Measurements from ENCODE around the gene MBD1. TPM values are rescaled to one million over a fixed set of nuclear protein-coding genes. Genes with fewer than 3 reads are reported as not detected.
"Not testable (repeated sequence)": the region's sequence is repeated elsewhere in the genome, so short reads cannot be mapped to it uniquely, and the experiment has no call there.

MBD1 gene, protein sequence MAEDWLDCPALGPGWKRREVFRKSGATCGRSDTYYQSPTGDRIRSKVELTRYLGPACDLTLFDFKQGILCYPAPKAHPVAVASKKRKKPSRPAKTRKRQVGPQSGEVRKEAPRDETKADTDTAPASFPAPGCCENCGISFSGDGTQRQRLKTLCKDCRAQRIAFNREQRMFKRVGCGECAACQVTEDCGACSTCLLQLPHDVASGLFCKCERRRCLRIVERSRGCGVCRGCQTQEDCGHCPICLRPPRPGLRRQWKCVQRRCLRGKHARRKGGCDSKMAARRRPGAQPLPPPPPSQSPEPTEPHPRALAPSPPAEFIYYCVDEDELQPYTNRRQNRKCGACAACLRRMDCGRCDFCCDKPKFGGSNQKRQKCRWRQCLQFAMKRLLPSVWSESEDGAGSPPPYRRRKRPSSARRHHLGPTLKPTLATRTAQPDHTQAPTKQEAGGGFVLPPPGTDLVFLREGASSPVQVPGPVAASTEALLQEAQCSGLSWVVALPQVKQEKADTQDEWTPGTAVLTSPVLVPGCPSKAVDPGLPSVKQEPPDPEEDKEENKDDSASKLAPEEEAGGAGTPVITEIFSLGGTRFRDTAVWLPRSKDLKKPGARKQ
- total RNA-seq = 10 to 100 TPM; 69.4 to 70.5 TPM

DNA sequence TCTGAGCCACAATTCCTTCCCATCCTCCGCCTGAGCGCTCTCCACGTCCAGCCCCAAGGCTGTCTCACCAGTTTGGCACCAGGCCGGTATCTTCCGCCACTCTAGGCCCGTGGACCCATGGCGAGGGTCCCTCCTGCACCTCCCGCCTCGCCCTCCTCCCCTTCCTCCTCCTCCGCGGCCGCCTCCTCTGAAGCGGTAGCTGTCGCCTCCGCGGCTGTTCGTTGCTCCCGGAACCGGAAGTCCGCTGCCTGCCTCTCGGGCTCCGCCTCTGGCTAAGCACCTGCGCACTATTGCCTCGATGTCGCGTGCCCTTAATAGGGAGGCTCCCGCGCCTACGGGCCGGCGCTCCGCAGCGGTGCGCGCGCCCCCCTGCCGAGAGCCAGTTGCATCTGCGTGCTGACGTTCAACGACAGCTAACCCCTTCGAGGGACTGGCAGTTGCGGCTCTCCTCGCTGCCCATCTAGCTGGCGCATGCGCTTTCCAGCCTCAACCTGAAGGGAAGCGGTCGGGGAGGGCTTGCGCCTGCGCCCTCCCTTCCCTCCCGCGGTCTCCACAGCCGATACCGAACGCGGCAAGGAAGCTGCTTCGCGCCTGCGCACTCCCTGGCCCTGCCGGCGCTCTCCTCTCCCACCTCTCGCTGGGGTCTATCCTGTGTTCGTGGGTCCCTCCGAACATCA, at the start of gene MBD1:
Gene MBD1, minus strand, starts transcription at position 229 of the 677 bp plus-strand sequence. CDS start 1,531 bp downstream, outside the sequence.
- Mint-ChIP-seq H3K4me3 (peak within 1 kb of the TSS; percentile 95), H3K27me3 (no peaks in the 10 kb centered on the region), H3K9me3 (no peaks in the 10 kb centered on the region), H3K27ac (peak within 1 kb of the TSS; percentile 90), H3K4me1 (ENCODE audit: low read depth) (peaks cover 35% of the 10 kb centered on the region), H3K36me3 (peaks cover 61% of the 10 kb centered on the region)
- intact Hi-C loops (cut with micrococcal nuclease) = loop anchor here (1.0 to 10.0 kb wide), 3 partner anchors 15 to 1347 kb away; partner anchors contain the start of gene CFAP53
- POLR2A ChIA-PET = interaction anchor here (1.1 to 1.5 kb wide), 3 partner anchors 13 to 27 kb away, joined by 3 to 9 read pairs (median 8); partner anchors contain the start of gene CFAP53
- CTCF ChIA-PET = interaction anchor here (1.4 to 2.1 kb wide), 3 partner anchors 13 to 76 kb away, joined by 4 to 21 read pairs (median 9); partner anchors contain the start of gene CFAP53
- DNase-seq = peak; percentile 97

DNA sequence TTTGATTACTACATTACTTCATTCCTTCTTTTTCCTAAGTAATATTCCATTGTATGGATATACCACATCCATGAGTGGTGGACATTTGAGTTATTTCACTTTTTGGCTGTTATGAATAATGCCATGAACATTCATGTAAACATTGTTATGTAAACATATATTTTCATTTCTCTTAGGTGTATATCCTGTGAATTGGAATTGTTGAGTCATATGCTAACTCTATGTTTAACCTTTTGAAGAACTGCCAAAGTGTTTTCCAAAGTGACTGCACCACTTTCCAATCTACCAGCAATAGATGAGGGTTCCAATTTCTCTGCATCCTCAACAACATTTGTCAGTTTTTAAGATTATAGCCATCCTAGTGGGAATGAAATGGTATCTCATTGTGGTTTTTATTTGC, 48.9 kb upstream of the MBD1 start:
- H3K27me3 Mint-ChIP-seq = peaks cover 15% of the 10 kb centered on the region
- intact Hi-C loops (cut with micrococcal nuclease) = no loop called here
- no peak overlapping the region for H3K4me3 Mint-ChIP-seq
- no peaks in the 10 kb centered on the region for H3K36me3 Mint-ChIP-seq
- no peaks in the 10 kb centered on the region for H3K4me1 Mint-ChIP-seq (ENCODE audit: low read depth)
- ChIA-PET CTCF (no interaction called here), POLR2A (no interaction called here)
- H3K27ac Mint-ChIP-seq = no peak overlapping the region
- H3K9me3 Mint-ChIP-seq = peaks cover 2% of the 10 kb centered on the region
- DNase-seq = no peak

DNA sequence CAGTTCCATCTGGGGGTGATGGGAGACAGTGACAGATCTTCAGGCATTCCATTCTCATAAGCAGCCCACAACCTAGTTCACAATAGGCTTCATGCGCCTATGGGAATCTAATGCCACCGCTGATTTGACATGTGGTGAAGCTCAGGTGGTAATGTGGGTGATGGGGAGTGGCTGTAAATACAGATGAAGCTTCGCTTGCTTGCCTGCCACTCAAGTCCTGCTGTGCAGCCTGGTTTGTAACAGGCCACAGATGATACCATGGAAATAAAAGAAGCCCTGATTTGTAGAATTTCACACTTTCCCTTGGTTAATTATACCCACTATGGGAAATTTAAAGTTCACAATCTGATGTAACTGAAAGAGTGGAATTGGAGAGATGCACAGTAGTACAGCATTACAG, 46.7 kb upstream of the MBD1 start:
- Mint-ChIP-seq H3K4me1 (ENCODE audit: low read depth) (no peaks in the 10 kb centered on the region), H3K36me3 (no peaks in the 10 kb centered on the region), H3K27ac (no peak overlapping the region), H3K27me3 (peaks cover 15% of the 10 kb centered on the region), H3K4me3 (no peak overlapping the region), H3K9me3 (peaks cover 2% of the 10 kb centered on the region)
- intact Hi-C loops (cut with micrococcal nuclease) = no loop called here
- ChIA-PET CTCF (no interaction called here), POLR2A (no interaction called here)
- no peak for DNase-seq

DNA sequence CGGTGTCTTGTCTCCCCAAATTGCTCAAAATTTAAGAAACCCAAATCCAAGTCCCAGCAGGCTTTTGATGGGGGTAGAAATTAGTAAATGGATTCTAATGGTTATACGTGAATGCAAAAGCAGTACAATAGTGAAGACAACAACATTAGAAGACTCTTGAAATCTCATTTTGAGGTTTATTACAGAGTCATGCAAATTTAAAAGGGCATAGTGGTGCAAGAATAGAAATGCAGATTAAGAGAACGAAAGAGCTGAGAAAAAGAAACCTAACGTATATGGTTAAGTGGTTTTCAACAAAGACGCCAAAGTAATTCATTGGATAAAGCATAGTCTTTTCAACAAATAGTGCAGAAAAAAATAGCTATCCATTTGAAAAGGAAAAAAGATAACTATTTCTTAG, 39.4 kb upstream of the MBD1 start:
- no peak for DNase-seq
- ChIA-PET POLR2A (no interaction called here), CTCF (interaction anchor here (1.9 kb wide), 1 partner anchor 36 kb away, joined by 11 read pairs; no protein-coding TSS in a partner anchor)
- Mint-ChIP-seq H3K4me1 (ENCODE audit: low read depth) (peaks cover 10% of the 10 kb centered on the region), H3K27ac (no peak overlapping the region), H3K27me3 (peaks cover 5% of the 10 kb centered on the region), H3K36me3 (no peaks in the 10 kb centered on the region), H3K4me3 (peak overlapping the region; percentile 44), H3K9me3 (no peaks in the 10 kb centered on the region)
- intact Hi-C loops (cut with micrococcal nuclease) = no loop called here

DNA sequence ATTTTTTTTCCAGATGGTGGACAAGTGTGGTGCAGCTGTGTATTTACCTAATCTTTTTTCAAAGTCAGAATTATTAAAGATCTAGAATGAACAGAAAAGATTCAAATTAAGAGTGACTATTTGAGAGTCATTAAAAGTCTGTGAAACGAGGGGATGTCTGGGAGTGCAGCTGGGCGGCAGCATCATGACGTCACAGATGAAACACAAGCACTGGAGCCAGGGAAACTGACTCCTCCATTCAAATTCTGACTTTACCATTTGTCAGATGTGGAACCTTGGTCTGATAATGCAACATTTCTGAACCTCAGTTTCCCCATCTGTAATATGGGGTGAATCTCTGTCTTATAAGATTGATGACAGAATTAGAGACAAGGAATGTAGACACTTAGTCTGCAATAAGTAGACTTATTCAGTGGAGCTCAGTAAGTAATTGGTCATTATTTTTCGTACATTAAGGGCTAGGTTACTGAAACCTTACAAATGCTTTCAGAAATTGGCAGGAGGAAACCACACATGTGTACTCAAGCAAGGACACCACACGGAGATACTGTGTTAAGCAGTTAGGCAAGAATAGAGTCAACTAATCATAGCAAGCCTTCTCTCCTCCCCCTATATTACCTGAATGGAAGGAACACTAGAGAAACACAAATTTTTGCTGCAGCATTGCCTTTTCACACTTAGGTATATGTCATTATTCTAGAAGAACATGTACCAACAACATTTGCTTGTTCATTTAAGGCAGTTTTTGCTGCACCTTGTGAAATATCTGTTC, 34.0 kb upstream of the MBD1 start:
- Mint-ChIP-seq H3K27ac (no peak overlapping the region), H3K36me3 (no peaks in the 10 kb centered on the region), H3K4me1 (ENCODE audit: low read depth) (peaks cover 3% of the 10 kb centered on the region), H3K4me3 (no peak overlapping the region), H3K27me3 (peaks cover 8% of the 10 kb centered on the region), H3K9me3 (no peaks in the 10 kb centered on the region)
- intact Hi-C loops (cut with micrococcal nuclease) = no loop called here
- DNase-seq = no peak
- ChIA-PET CTCF (no interaction called here), POLR2A (no interaction called here)

DNA sequence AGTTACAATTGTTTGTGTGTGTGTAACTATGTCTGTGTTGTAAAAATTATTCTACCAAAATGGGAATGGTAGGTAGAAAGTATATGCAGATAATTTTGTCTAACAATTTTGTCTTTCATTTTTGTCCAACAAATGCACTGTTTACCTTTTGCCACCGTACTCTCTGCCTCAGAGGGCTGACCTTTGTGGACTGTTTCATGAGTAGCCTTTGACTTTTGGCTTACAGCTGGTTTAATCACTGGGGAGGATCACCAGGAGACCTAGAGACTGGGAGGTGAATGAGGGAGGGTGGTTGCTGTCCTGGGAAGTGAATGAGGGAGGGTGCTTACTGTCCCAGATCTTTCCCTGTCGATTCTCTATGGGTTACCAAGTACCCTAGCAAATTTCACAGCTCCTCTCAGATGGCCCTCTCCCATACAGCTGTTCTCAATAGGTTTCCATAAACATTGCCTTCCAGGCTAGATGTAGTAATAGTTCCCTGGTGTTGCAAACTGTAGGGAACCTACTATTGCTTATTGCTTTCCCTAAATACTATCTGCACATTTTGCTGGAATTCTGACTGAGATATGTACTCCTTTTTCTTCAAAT, 32.6 kb upstream of the MBD1 start:
- Mint-ChIP-seq H3K27me3 (peaks cover 8% of the 10 kb centered on the region), H3K4me3 (no peak overlapping the region), H3K36me3 (no peaks in the 10 kb centered on the region), H3K9me3 (no peaks in the 10 kb centered on the region), H3K27ac (no peak overlapping the region), H3K4me1 (ENCODE audit: low read depth) (no peaks in the 10 kb centered on the region)
- ChIA-PET CTCF (no interaction called here), POLR2A (no interaction called here)
- intact Hi-C loops (cut with micrococcal nuclease) = no loop called here
- DNase-seq = no peak

DNA sequence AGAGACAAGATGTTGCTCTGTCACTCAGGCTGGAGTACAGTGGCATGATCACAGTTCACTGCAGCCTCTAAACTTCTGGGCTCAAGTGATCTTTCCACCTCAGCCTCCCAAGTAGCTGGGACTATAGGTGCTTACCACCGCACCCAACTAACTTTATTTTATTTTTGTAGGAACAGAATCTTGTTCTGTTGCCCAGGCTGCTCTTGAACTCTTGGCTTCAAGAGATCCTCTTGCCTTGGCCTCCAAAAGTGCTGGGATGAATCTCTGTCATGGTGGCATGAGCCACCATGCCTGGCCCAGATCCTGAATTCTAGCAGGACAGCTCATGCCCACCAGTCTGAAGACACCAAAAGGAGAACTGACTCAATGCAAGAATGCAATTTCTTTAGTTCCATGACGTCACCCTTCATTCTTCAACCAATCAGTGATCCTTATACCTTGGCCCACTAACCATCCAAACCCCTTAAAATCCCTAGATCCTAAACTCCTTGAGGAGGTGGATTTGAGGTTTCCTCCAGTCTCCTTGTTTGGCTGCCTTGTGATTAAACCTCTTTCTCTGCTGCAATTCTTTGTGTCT, 31.8 kb upstream of the MBD1 start:
- H3K4me3 Mint-ChIP-seq = no peak overlapping the region
- H3K4me1 Mint-ChIP-seq (ENCODE audit: low read depth) = no peaks in the 10 kb centered on the region
- H3K9me3 Mint-ChIP-seq = no peaks in the 10 kb centered on the region
- POLR2A ChIA-PET = no interaction called here
- CTCF ChIA-PET = no interaction called here
- DNase-seq = no peak
- H3K36me3 Mint-ChIP-seq = no peaks in the 10 kb centered on the region
- no peak overlapping the region for H3K27ac Mint-ChIP-seq
- intact Hi-C loops (cut with micrococcal nuclease) = no loop called here
- H3K27me3 Mint-ChIP-seq = peaks cover 8% of the 10 kb centered on the region

DNA sequence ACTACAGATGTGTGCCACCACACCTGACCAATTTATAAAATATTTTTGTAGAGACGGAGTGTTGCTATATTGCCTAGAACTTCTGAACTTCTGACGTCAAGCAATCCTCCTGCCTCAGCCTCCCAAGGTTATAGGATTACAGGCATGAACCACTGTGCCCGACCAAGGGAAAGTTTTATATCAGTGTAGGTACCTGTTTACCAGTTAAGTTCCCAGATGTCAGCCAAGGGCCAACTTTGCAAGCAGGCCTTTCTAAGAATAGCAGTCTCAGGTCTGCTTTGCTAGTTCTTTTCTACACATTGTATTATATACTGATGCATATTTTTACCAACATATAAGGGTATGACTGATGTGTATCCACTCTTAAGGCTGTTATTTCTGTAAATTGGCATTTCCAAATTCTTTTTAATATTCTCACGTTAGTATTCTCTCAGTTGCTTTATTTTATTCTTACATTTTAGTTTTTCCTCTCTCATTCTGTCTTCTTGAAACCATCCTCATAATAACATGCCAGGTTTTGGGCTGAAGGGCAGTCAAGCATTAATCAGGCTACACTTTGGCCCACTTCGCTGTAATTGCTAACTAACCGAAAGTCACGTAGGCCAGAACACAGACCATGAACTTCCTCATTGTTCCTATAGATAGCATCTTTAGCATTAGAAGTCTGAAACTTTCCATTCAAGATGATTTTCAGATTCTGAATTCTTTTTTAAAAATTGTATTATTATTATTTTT, 31.1 kb upstream of the MBD1 start:
- no peak for DNase-seq
- H3K27ac Mint-ChIP-seq = no peak overlapping the region
- H3K4me3 Mint-ChIP-seq = no peak overlapping the region
- no peaks in the 10 kb centered on the region for H3K9me3 Mint-ChIP-seq
- ChIA-PET POLR2A (no interaction called here), CTCF (no interaction called here)
- H3K4me1 Mint-ChIP-seq (ENCODE audit: low read depth) = peaks cover 4% of the 10 kb centered on the region
- no peaks in the 10 kb centered on the region for H3K36me3 Mint-ChIP-seq
- intact Hi-C loops (cut with micrococcal nuclease) = no loop called here
- H3K27me3 Mint-ChIP-seq = peaks cover 4% of the 10 kb centered on the region

DNA sequence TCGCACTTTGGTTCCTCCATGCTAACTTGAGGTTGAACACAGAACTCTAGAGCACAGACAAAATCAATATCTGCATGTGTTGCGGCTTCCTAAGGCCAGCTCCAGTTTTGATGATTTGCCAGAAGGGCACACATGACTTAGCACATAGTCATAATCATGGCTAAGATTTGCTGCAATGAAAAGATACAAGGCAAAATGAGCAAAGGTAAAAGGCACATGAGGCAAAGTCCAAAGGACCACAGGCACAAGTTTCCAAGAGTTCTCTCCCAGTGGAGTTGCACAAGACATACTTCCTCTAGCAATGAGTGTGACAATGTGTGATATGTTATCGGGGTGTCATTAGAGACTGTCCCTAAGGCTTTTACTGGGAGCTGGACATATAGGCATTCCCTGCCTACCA, 30.3 kb upstream of the MBD1 start:
- H3K9me3 Mint-ChIP-seq = no peaks in the 10 kb centered on the region
- CTCF ChIA-PET = no interaction called here
- H3K4me3 Mint-ChIP-seq = no peak overlapping the region
- peaks cover 3% of the 10 kb centered on the region for H3K27me3 Mint-ChIP-seq
- DNase-seq = no peak
- no peaks in the 10 kb centered on the region for H3K36me3 Mint-ChIP-seq
- H3K4me1 Mint-ChIP-seq (ENCODE audit: low read depth) = peaks cover 4% of the 10 kb centered on the region
- POLR2A ChIA-PET = no interaction called here
- no peak overlapping the region for H3K27ac Mint-ChIP-seq
- intact Hi-C loops (cut with micrococcal nuclease) = no loop called here

DNA sequence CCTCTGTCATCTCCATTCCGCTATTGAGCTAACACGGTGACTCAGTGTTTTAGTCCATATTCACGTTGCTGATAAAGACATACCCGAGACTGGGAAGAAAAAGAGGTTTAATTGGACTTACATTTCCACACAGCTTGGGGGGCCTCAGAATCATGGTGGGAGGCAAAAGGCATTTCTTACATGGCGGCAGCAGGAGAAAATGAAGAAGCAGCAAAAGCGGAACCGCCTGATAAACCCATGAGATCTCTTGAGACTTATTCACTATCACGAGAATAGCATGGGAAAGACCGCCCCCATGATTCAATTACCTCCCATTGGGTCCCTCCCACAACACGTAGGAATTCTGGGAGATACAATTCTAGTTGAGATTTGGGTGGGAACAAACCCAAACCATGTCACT, 28.8 kb upstream of the MBD1 start:
- Mint-ChIP-seq H3K27me3 (peaks cover 5% of the 10 kb centered on the region), H3K4me3 (no peak overlapping the region), H3K4me1 (ENCODE audit: low read depth) (peaks cover 4% of the 10 kb centered on the region), H3K27ac (no peak overlapping the region), H3K36me3 (no peaks in the 10 kb centered on the region), H3K9me3 (peaks cover 3% of the 10 kb centered on the region)
- ChIA-PET CTCF (no interaction called here), POLR2A (no interaction called here)
- no peak for DNase-seq
- intact Hi-C loops (cut with micrococcal nuclease) = no loop called here

DNA sequence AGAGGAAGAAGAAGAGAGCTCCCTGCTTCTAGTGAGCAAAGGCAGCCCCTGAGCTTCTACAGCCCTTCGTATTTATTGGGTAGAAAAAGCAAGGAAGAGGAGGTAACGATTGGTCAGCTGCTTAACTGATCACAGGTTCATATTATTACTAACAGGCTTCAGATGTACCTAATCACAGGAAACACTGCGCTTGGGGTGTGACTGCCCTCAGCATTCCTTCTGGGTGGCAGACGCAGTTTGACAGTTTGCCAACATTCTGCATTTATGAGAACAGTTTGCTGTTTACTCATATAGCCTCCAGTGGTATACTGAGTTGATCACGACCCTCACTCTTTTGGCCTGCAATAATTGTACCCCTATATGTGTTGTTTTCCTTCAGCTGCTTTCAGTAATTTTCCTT, 27.5 kb upstream of the MBD1 start:
- not testable (repeated sequence) for DNase-seq; H3K27me3 Mint-ChIP-seq; H3K4me1 Mint-ChIP-seq (ENCODE audit: low read depth); H3K4me3 Mint-ChIP-seq; H3K9me3 Mint-ChIP-seq; H3K36me3 Mint-ChIP-seq; H3K27ac Mint-ChIP-seq
- ChIA-PET POLR2A (interaction anchor here (0.9 kb wide), 1 partner anchor 27 kb away, joined by 3 read pairs; the partner anchor contains the start of gene MBD1), CTCF (interaction anchor here (0.7 kb wide), 1 partner anchor 48 kb away, joined by 3 read pairs; no protein-coding TSS in a partner anchor)
- intact Hi-C loops (cut with micrococcal nuclease) = loop anchor here (1.0 to 5.0 kb wide), 2 partner anchors 22 to 42 kb away; partner anchors contain the start of genes CFAP53 and CXXC1
